ENCODE results near the gene F10.
"Not testable (repeated sequence)": the region's sequence is repeated elsewhere in the genome, so short reads cannot be mapped to it uniquely, and the experiment has no call there.

F10 gene

GRCh38 chr13:113122550-113123225 is at the start of gene F10:
Gene F10, plus strand, starts transcription at chr13:113122799. Its CDS starts 57 bp downstream, at chr13:113122856.
- peak; percentile 99 for DNase-seq (ENCODE audit: low spot score)

- DNase-seq (ENCODE audit: low spot score): no peak
Measured at GRCh38 chr13:113073942-113074341, 48.7 kb upstream of the F10 start.

- DNase-seq (ENCODE audit: low spot score): no peak
Measured at GRCh38 chr13:113074401-113074800, 48.2 kb upstream of the F10 start.

- DNase-seq (ENCODE audit: low spot score): no peak
Measured at GRCh38 chr13:113074876-113075275, 47.7 kb upstream of the F10 start.

GRCh38 chr13:113075711-113076110 is 46.9 kb upstream of the F10 start:
- no peak for DNase-seq (ENCODE audit: low spot score)

- DNase-seq (ENCODE audit: low spot score): no peak
Measured at GRCh38 chr13:113076681-113077401, 45.8 kb upstream of the F10 start.

GRCh38 chr13:113077566-113077952 is 45.0 kb upstream of the F10 start:
- DNase-seq (ENCODE audit: low spot score): no peak

- DNase-seq (ENCODE audit: low spot score): no peak
Measured at GRCh38 chr13:113077953-113078901, 44.4 kb upstream of the F10 start.

GRCh38 chr13:113078902-113079780 is 43.5 kb upstream of the F10 start:
- no peak for DNase-seq (ENCODE audit: low spot score)

GRCh38 chr13:113079781-113080080 is 42.9 kb upstream of the F10 start:
- not testable (repeated sequence) for DNase-seq (ENCODE audit: low spot score)

GRCh38 chr13:113080361-113080831 is 42.2 kb upstream of the F10 start:
- DNase-seq (ENCODE audit: low spot score): no peak

GRCh38 chr13:113080901-113081521 is 41.6 kb upstream of the F10 start:
- no peak for DNase-seq (ENCODE audit: low spot score)

- no peak for DNase-seq (ENCODE audit: low spot score)
Measured at GRCh38 chr13:113082198-113083021, 40.2 kb upstream of the F10 start.

- no peak for DNase-seq (ENCODE audit: low spot score)
Measured at GRCh38 chr13:113083022-113083373, 39.6 kb upstream of the F10 start.

GRCh38 chr13:113083402-113084061 is 39.1 kb upstream of the F10 start:
- no peak for DNase-seq (ENCODE audit: low spot score)

- DNase-seq (ENCODE audit: low spot score): no peak
Measured at GRCh38 chr13:113084094-113084942, 38.3 kb upstream of the F10 start.

- no peak for DNase-seq (ENCODE audit: low spot score)
Measured at GRCh38 chr13:113084943-113085540, 37.6 kb upstream of the F10 start.

GRCh38 chr13:113086031-113086750 is 36.4 kb upstream of the F10 start:
- DNase-seq (ENCODE audit: low spot score): no peak

Data from hepatic stellate cell (primary cell).